Kidney tubule cell (primary cell): ENCODE measurements around the gene KLK6.

Source experiments
- DNase-seq: peaks from one replicate; pipeline ENCODE4 v3.0.0-alpha.2; 2018; ENCODE audit warnings: low spot score

The KLK6 gene

DNA sequence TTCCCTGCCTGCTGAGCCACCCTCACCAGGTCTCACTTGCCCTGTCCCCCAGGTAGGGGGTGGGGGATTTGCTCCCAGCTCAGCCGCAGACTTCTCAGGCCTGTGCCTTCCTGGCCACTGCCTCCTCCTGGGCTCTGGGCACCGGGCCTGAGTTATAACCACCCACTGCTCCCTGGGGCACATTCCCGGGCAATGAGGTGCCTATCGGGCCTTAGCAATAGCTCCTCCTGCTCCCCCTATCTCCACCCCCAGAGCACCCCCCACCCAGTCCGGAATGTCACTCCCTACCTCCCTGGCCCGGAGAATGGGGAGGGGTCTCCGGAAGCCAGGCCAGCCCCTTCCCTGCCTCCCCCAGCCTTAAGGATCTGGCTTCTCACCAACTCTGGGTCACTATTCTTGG, 16.5 kb downstream of the KLK6 start, which contains the start of gene KLK5:
TSS of gene KLK5 (minus strand) at position 129 of the 400 bp plus-strand sequence. CDS start 381 bp downstream, outside the sequence.
- DNase-seq = no peak

DNA sequence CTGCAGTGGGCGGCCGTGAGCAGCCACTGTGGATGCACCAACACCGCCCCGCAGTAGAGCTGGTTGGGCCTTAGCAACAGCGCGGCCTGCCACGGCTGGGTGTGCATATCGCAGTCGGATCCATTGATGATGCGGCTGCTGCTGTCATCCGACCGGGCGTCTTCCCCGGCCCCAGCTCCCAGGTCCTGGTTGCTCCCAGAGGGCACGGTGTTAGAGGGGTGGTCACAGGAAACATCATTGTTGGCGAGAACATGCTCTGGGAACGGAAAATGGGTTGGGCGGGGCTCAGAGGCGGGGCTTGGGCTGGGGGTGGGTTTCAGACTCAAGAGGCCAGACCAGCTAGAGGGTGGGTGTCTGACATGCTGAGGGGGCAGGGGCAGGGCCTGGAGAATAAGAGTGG, 19.5 kb downstream of the KLK6 start:
- DNase-seq = no peak

DNA sequence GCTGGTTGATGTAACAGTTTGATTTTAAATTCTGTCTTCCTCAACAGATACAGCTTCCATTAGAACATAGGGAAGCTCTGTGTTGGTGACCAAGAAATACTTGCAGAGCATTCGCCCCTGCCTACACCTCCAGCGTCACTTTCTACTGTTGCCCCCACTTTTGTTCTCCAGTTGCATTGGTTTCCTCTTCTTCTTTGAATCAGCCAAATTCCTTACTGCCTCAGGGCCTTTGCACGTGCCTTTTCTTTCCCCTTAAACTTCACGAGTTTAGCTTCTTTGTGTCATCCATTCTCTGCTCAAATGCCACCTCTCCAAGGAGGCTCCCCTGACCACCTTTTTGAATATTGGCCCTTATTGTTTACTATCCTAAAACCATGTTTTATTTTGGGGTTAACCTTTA, 22.3 kb downstream of the KLK6 start:
- DNase-seq = no peak

DNA sequence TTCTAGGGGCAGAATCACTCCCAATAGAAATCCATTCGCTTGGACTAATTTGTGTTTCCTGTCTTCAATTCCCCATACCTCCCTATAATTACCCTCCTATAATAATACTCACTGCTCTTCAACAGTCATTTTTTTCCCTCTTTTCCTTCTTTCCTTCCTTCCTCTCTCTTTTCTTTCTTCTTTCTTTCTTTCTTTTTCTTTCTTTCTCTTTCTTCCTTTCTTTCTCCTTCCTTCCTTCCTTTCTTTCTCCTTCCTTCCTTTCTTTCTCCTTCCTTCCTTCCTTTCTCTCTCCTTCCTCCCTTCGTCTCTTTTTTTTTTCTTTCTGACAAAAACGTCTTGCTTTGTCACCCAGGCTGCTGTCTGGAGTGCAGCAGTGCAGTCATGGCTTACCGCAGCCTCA, 24.6 kb downstream of the KLK6 start:
- DNase-seq = no peak

DNA sequence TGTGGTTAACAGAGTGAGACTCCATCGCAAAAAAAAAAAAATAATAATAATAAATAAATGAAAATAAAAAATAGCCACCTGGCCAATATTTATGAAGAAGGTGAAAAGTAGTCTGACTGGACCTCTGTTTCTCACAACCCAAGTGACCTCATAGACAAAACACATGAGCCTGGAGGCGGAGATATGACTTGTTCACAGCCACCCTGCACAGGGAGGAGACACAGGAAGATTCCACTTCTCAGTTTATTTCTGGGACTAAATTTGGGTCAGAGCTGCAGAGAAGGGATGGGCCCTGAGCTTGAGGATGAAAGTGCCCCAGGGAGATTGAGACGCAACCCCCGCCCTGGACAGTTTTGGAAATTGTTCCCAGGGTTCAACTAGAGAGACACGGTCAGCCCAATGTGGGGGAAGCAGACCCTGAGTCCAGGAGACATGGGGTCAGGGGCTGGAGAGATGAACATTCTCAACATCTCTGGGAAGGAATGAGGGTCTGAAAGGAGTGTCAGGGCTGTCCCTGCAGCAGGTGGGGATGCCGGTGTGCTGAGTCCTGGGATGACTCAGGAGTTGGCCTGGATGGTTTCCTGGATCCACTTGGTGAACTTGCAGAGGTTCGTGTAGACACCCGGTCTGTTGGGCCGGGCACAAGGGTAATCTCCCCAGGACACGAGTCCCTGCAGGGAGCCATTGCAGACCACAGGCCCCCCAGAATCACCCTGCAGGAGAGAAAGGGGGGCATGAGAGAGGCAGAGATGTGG, 26.1 kb downstream of the KLK6 start:
- DNase-seq = no peak

DNA sequence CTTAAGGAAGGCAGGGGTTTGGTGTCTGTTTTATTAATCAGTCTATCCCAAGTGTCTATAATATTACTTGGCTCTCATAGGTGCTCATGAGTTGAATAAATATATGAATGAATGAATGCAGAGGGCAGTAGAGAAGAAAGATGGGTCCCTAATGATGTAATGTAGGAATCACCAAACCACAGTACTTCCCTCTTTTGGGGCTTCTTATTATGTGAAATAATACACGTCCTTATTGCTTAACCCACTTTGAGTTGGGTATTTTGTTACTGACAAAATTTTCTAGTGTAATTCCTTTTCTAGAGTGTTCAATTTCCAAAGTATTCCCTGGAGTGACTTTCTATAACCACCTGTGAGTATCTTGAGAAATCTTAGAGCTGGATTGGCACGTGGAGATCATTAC, 29.8 kb downstream of the KLK6 start:
- no peak for DNase-seq

DNA sequence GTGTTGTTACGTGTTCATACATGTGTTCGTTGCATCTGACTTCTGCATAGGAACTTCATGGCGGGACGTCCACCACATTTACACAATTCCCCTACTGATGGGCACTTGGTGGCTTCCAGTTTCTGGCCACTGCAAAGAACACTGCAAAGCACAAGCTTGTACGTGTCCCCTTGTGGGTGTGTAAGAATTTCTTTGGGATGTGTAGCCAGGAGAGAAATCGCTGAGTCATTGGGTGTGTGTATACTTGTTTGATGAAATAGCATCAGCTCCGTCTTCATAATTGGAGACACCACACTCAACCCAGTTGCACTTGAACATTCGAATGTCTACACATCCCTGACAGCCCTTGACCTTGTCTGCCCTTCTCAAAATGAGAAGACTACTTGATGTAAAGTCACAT, 35.8 kb downstream of the KLK6 start:
- no peak for DNase-seq

DNA sequence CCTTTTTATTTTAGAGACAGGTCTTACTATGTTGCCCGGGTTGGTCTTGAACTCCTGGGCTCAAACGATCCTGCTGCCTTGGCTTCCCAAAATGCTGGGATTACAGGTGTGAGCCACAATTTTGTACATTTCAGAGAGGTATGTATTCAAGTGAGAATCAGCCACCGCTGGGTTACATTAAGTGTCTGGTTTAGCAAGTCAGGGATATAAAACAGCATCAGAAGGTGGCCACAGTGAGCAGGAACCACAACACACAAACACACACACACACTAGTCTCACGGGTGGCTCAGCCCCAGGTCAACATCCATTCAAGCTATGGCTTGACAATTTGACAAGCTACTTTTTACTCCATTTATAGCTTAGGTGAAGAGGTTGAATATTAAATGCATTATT, 36.7 kb downstream of the KLK6 start:
- DNase-seq = no peak

DNA sequence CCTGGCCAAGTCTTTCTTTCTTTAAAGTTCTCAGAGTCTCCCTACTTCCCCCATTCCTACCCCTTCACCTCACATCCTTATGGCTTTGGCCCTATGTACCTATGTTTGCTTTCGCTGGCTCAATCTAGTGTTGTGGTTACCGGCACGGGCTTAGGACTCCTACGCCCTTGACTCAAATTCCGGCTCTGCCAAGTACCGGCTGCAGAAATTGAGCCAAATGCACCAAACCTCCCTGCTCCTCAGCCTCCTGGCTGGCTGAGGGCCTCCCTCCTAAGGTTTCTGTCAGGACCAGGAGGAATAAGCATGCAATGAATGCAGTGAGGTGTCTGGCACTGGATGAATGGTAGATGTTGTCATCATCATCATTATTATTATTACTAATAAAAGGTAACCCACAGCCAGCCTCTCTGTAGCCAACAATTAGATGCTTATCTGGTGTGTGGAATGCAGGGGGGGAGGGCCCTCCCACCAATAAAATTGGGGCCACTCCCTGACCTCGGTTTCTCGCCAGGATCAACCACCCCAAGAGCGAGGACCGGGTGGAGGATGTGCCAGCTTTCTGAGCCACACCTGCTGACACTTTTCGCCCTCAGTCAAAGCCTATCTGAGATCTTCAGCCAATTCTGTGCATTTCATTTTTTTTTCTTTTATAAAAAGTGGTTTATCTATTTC, 37.2 kb downstream of the KLK6 start:
- DNase-seq = peak; percentile 66

DNA sequence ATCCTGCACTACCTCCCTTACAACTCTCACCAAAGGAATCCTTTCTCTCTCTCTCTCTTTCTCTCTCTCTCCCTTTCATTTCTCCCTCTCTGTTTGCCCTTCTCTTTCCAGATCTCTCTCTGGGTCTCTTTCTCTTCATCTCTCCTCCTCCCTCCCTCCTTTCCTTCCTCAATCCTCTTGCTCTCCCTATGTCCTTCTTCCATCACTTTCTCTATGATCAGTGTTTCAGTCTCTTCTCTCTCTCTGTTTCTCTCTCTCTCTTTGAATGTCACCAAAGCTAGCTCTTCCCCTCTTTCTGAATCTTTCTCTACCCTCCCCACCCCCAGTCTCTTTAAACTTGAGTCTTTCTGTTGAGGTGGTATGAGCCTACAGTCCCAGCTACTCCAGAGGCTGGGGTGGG, 38.4 kb downstream of the KLK6 start:
- no peak for DNase-seq

DNA sequence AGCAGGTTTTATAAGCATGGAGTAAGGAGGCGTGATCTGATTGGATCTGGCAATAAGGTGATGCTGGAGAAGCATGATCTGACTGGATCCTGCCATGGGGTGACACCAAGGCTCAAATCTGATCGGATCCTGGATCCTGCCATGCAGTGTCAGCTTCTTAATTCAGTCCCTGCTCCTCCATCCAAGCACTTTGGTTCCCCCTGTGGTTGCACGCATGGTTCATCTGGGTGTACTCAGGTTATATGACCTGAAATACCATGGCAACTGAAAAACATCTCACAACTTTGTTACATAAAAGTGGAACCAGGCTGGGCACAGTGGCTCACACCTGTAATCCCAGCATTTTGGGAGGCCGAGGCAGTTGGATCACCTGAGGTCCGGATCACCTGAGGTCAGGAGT, 40.6 kb downstream of the KLK6 start:
- no peak for DNase-seq

DNA sequence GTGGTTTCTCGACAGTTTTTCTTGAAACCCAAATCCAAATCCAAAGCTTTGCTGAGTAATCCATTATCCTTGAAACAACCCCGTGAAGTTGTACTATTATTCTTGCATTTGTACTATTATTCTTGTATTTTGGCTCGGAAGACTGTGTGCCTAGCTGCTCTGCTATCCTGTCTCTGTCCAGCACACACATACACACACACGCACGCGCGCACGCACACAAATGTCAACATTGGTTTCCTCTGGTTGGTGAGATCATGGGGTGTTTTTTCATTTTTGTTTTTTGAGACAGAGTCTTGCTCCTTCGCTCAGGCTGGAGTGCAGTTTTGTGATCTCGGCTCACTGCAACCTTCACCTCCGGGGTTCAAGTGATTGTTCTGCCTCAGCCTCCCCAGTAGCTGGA, 43.2 kb downstream of the KLK6 start:
- DNase-seq = no peak

DNA sequence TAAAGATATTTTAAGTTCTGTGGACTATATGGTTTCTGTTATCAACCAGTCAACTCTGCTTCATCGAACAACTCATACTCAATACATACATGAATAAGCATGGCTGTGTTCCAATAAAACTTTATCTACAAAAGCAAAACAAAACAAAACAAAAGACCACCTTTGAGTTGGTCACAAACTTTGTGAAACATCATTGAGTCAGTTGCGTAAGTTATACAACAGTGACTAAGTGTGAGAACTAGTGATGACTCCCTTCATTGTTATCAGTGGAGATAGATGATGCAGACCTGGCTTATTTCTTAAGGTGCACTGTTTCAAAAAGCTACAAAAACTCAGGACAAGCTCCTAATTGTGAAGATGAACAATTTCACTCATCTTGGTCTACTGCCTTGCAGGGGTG, 43.7 kb downstream of the KLK6 start:
- DNase-seq = peak; percentile 14

DNA sequence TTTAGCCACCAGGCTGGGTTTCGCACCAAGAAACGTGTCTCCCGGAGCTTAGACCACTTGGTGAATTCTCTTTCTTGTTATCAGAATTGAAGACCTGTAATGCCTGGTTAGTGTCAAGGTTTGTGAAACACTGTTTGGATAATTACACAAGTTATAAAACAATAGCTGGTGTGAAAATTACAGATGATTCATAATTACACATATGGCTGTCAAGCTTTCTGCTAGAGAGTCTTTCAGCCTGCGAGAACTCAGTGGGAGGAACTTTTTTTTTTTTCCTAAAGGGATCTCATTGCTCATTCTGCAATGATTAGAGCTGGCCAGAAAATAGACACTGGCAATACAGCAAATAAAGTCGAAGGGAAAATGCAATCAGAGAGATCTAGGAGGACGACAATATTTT, 44.8 kb downstream of the KLK6 start:
- DNase-seq = no peak

DNA sequence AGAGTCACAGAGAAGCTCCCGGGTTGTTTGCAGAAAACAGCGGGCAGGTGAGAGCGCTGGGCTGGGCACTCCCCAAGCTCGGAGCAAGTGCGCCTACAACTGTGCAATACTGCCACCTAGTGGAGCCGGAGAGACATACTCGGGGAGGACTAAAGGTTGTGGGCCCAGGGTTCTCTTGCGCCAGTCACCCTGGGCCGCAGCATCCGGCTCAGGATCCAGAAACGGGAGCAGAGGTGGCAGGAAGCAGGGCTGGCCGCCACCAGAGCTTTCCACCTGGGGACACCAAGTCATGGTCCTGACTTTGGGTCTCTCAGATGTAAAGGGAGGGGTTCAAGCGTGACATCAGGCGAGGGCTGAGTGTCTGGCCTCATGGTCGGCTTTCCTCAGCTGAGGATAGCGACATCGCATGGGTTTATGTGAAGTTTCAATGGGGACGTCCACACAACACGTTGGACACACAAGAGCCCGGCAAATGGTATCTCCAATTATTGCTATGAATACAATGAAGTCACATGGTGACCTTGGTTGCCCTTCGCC, 47.0 kb downstream of the KLK6 start:
- DNase-seq = peak; percentile 85

DNA sequence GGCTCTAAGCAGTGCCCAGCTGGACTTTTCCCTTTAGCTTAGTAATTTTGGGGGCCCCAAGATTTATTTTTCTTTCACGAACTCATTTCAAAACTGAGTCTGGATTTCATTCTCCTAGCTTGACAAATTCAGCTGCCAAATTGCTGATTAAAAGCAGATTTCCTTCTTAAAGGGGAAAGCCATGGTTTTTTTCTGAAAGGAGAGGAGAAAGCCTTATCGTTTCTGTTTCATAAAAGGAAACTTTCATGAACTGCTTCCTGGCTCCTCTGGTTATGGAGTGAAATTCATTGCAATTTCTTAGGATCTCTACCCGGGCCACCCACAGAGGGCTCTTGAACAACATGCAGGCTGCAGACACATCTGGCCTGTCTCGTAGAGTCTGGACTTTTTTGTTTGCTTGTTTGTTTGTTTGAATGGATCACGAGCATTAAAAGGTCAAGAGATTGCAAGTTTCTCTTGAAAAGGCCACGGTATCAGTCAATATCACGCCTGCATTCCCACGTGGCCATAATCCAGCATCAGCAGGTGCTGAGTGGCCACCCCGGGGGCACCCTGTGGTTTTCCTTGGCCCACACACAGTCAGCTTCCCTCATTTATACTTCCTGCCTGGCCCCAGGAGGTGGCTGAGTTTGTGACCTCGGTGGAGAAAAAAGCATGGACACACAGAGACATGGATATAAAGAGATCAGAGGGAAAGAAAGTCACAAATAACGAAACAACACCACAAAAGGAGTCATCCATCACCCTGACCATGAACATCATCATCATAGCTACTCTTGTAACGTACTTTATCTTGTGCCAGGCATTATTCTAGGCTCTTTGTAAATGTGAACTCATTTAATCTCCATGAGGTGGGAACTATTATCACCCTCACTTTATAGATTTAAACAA, 47.7 kb downstream of the KLK6 start:
- peak; percentile 51 for DNase-seq

DNA sequence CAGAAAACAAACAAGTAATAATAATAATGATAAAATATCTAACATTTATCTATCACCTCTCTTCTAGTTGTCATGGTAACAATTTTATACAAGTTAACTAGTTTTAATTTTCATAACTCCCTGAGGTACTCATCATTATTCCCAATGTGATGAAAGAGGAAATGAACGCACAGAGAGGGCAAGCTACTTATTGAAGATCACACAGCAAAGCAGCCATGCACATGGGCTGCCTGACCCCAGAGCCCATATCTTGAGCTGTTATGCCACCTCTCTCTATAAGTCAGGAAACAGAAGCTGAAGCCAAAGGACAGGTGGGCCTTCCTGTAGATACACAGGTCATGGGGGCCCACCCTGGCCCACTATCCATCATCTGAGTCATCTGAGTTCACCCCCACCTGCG, 53.3 kb downstream of the KLK6 start:
- DNase-seq = no peak

DNA sequence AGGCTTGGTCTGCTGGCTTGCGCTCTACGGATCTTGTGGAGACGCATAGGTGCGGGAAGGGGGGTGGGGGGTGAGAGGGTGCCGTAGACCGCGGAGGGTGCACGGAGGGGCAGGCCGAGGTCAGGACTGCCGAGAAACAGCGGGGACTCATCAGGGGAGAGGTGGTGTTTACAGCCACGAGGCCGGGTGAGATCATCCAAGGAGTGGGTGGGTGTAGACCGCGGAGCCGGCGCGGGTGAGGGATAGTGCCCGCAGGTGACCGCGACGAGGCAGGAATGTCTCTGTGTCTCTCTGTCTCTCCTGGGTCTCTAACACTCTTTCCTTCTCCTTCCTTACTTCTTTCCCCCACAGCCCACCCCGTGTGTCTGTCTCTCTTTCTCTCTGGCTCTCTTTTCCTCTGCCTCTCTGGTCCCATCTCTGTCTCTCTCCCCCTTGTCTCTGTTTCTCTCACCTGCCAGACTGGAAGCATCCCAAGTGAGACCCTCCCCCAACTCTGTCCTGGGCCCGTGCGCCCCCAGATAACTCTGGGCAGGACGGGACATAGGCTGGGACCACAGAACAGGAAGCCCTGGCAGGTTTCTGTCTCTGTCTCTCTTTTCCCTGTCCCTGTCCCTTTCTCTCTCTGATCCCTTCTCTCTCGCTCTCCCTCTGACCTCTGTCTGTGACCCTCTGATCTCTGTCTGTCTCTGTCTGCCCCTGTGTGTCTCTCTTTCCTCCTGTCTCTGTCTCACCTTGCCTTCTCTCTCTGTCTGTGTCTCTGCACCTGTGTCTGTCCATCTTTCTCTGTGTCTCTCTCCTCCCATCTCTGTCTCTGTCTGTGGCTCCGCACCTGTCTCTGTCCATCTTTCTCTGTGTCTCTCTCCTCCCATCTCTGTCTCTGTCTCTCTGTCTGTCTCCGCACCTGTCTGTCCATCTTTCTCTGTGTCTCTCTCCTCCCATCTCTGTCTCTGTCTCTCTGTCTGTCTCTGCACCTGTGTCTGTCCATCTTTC, 56.4 kb downstream of the KLK6 start:
- peak; percentile 17 for DNase-seq

DNA sequence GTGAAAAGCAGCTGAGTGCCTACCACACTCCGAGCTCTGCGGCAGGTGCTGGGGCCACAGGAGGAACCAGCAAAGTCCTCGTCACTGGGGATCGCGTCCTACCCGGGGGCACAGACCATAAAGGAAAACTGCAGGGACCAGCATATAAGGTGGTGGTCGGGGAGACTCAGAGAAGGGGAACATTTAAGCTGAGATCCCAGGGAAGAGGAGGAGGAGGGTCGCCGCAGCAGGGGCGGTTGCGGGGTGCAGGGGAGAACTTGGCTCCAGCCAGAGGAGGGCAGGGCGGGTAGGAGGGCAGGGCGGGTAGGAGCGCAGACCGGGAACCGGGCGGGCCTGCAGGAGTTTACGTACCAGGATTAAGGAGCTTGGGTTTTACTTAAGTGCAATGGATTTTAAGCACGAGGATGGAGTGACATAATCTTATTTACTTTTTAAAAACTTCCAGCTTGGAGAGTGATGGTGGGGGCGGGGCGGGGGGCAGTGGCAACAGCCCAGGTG, 57.2 kb downstream of the KLK6 start:
- DNase-seq = no peak

DNA sequence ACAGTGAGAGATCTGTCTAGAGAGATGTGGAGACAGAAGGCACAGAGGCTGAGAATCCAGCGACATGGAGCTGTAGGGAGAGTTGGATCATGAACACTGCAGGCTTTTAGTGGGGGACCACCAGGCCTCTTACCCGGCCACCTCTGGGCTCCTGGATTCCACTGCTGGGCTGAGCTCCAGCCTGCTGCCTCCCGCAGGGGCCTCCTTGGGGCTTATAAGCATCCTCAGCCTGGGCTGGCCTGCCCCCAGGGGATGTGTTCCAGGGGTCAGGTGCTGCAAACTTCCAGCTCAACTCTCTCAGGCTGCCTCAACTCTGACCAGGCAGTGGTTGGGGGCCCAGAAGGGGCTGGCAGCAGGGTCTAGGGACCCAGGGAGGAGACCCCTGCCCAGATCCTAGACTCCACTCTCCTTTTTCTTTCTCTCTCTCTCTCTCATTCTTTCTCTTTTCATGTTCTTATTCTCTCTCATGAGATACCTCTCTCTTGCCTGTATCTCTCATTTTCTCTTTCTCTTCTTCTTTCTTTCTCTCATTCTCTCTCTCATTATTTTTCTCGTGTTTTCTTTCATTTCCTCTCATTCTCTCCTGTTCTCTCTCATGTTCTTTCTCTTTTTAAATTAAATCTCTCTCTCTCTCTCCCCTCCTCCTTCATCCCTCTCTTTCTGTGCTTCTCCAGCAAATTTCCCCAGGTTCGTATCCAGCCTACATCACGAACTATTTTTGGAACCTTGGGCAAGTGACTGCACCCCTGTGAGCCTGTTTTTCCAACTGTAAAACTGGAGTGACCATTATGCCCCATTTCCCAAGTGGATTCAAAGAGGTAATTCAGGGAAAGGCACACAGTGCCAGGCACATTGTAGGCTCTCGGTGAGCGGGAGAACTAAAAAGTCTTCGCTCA, 57.9 kb downstream of the KLK6 start, which contains the start of gene KLK4:
TSS of gene KLK4 (minus strand) at position 190 of the 896 bp plus-strand sequence. CDS start 657 bp downstream, outside the sequence.
- no peak for DNase-seq
